IgD-negative memory B cell (primary cell): ENCODE measurements around the gene TEAD1. TPM values are rescaled to one million over a fixed set of nuclear protein-coding genes. Genes with fewer than 3 reads are reported as not detected.
"Not testable (repeated sequence)": the region's sequence is repeated elsewhere in the genome, so short reads cannot be mapped to it uniquely, and the experiment has no call there.

Source experiments
- H3K27ac Mint-ChIP-seq, 3 donors: one replicate each; pipeline ENCODE4 v1.8.0; 2020 to 2022; ENCODE audit warnings: mild to moderate bottlenecking in 3 of 3, mixed read lengths in 3 of 3, moderate library complexity in 1 of 3
- H3K27me3 Mint-ChIP-seq: one replicate; pipeline ENCODE4 v1.8.0; 2021; ENCODE audit warnings: mixed read lengths
- H3K36me3 Mint-ChIP-seq: one replicate; pipeline ENCODE4 v1.8.0; 2020; ENCODE audit warnings: mild to moderate bottlenecking, mixed read lengths
- H3K4me1 Mint-ChIP-seq, 3 donors: one replicate each; pipeline ENCODE4 v1.8.0; 2020 to 2022; ENCODE audit warnings: mixed read lengths in 3 of 3, mild to moderate bottlenecking in 1 of 3
- H3K4me3 Mint-ChIP-seq, 4 donors: one replicate each; pipeline ENCODE4 v1.8.0; 2020 to 2022; ENCODE audit warnings: mild to moderate bottlenecking in 4 of 4, mixed read lengths in 4 of 4, moderate library complexity in 3 of 4
- H3K9me3 Mint-ChIP-seq, 3 donors: one replicate each; pipeline ENCODE4 v1.8.0; 2020 to 2021; ENCODE audit warnings: mixed read lengths in 3 of 3, mild to moderate bottlenecking in 1 of 3
- polyA plus RNA-seq: library from polyadenylated mRNA; unstranded; fragments of 300-500 nt; fragmentation: Illumina TruSeq; gene quantifications from one replicate; pipeline ENCODE4 v1.2.3, GENCODE V29; 2021

TEAD1 gene
- polyA plus RNA-seq, 1 donor from 2014 or later: not detected

GRCh38 chr11:12756867-12757266 is 82.6 kb downstream of the TEAD1 start:
- H3K27ac Mint-ChIP-seq: no peak overlapping the region
- H3K9me3 Mint-ChIP-seq: no peaks in the 10 kb centered on the region

GRCh38 chr11:12757416-12757815 is 83.2 kb downstream of the TEAD1 start:
- H3K4me1 Mint-ChIP-seq: no peaks in the 10 kb centered on the region
- no peaks in the 10 kb centered on the region for H3K36me3 Mint-ChIP-seq
- no peaks in the 10 kb centered on the region for H3K27me3 Mint-ChIP-seq
- no peaks in the 10 kb centered on the region for H3K9me3 Mint-ChIP-seq
- no peak overlapping the region for H3K27ac Mint-ChIP-seq
- no peak overlapping the region for H3K4me3 Mint-ChIP-seq

More at GRCh38 chr11:12756867-12757266, 82.6 kb downstream of the TEAD1 start:
- H3K27me3 Mint-ChIP-seq: no peaks in the 10 kb centered on the region
- no peaks in the 10 kb centered on the region for H3K36me3 Mint-ChIP-seq
- H3K4me1 Mint-ChIP-seq: no peaks in the 10 kb centered on the region
- H3K4me3 Mint-ChIP-seq: no peak overlapping the region

- not testable (repeated sequence) for H3K4me1 Mint-ChIP-seq, H3K27ac Mint-ChIP-seq
These were observed 83.9 kb downstream of the TEAD1 start for GRCh38 chr11:12758117-12758516.

GRCh38 chr11:12761029-12761428 is 86.8 kb downstream of the TEAD1 start:
- H3K27me3 Mint-ChIP-seq: no peaks in the 10 kb centered on the region
- H3K36me3 Mint-ChIP-seq: no peaks in the 10 kb centered on the region
- H3K4me1 Mint-ChIP-seq: no peaks in the 10 kb centered on the region
- no peak overlapping the region for H3K27ac Mint-ChIP-seq
- no peaks in the 10 kb centered on the region for H3K9me3 Mint-ChIP-seq
- H3K4me3 Mint-ChIP-seq: no peak overlapping the region

More at GRCh38 chr11:12758117-12758516, 83.9 kb downstream of the TEAD1 start:
- not testable (repeated sequence) for H3K4me3 Mint-ChIP-seq, H3K36me3 Mint-ChIP-seq, H3K9me3 Mint-ChIP-seq, H3K27me3 Mint-ChIP-seq

GRCh38 chr11:12762278-12762677 is 88.1 kb downstream of the TEAD1 start:
- Mint-ChIP-seq H3K27me3 (no peaks in the 10 kb centered on the region), H3K9me3 (no peaks in the 10 kb centered on the region), H3K4me1 (no peaks in the 10 kb centered on the region), H3K27ac (no peak overlapping the region), H3K36me3 (no peaks in the 10 kb centered on the region), H3K4me3 (no peak overlapping the region)

GRCh38 chr11:12762696-12763324 is 88.6 kb downstream of the TEAD1 start:
- Mint-ChIP-seq H3K9me3 (no peaks in the 10 kb centered on the region), H3K4me1 (no peaks in the 10 kb centered on the region), H3K27me3 (no peaks in the 10 kb centered on the region), H3K36me3 (no peaks in the 10 kb centered on the region), H3K27ac (no peak overlapping the region), H3K4me3 (no peak overlapping the region)

- no peak overlapping the region for H3K4me3 Mint-ChIP-seq
- no peaks in the 10 kb centered on the region for H3K4me1 Mint-ChIP-seq
- H3K27ac Mint-ChIP-seq: no peak overlapping the region
- H3K36me3 Mint-ChIP-seq: no peaks in the 10 kb centered on the region
- no peaks in the 10 kb centered on the region for H3K9me3 Mint-ChIP-seq
- peaks cover 3% of the 10 kb centered on the region for H3K27me3 Mint-ChIP-seq
These were observed 90.1 kb downstream of the TEAD1 start for GRCh38 chr11:12764187-12764914.

GRCh38 chr11:12765428-12765827 is 91.2 kb downstream of the TEAD1 start:
- Mint-ChIP-seq H3K4me1 (no peaks in the 10 kb centered on the region), H3K27me3 (peaks cover 3% of the 10 kb centered on the region), H3K36me3 (no peaks in the 10 kb centered on the region), H3K27ac (no peak overlapping the region), H3K9me3 (no peaks in the 10 kb centered on the region), H3K4me3 (no peak overlapping the region)

GRCh38 chr11:12767027-12767426 is 92.8 kb downstream of the TEAD1 start:
- Mint-ChIP-seq H3K27me3 (peaks cover 3% of the 10 kb centered on the region), H3K4me1 (no peaks in the 10 kb centered on the region), H3K36me3 (no peaks in the 10 kb centered on the region), H3K27ac (no peak overlapping the region), H3K4me3 (no peak overlapping the region), H3K9me3 (no peaks in the 10 kb centered on the region)

- H3K27ac Mint-ChIP-seq: no peak overlapping the region
- no peaks in the 10 kb centered on the region for H3K4me1 Mint-ChIP-seq
- no peak overlapping the region for H3K4me3 Mint-ChIP-seq
- no peaks in the 10 kb centered on the region for H3K9me3 Mint-ChIP-seq
- H3K27me3 Mint-ChIP-seq: peaks cover 3% of the 10 kb centered on the region
- H3K36me3 Mint-ChIP-seq: no peaks in the 10 kb centered on the region
These were observed 93.4 kb downstream of the TEAD1 start for GRCh38 chr11:12767577-12767976.

GRCh38 chr11:12768726-12769673 is 94.8 kb downstream of the TEAD1 start:
- no peak overlapping the region for H3K27ac Mint-ChIP-seq
- H3K36me3 Mint-ChIP-seq: peaks cover 2% of the 10 kb centered on the region
- H3K27me3 Mint-ChIP-seq: peaks cover 3% of the 10 kb centered on the region
- H3K4me1 Mint-ChIP-seq: no peaks in the 10 kb centered on the region
- peaks cover 0 to 3% (median 0%) of the 10 kb centered on the region in 3 donors for H3K9me3 Mint-ChIP-seq
- no peak overlapping the region for H3K4me3 Mint-ChIP-seq

- peaks cover 0 to 3% (median 0%) of the 10 kb centered on the region in 3 donors for H3K9me3 Mint-ChIP-seq
These were observed 95.7 kb downstream of the TEAD1 start for GRCh38 chr11:12769834-12770345.

GRCh38 chr11:12770435-12770834 is 96.2 kb downstream of the TEAD1 start:
- Mint-ChIP-seq H3K27ac (no peak overlapping the region), H3K4me3 (no peak overlapping the region), H3K27me3 (peaks cover 3% of the 10 kb centered on the region), H3K36me3 (peaks cover 2% of the 10 kb centered on the region), H3K4me1 (no peaks in the 10 kb centered on the region), H3K9me3 (peaks cover 0 to 3% (median 0%) of the 10 kb centered on the region in 3 donors)

More at GRCh38 chr11:12769834-12770345, 95.7 kb downstream of the TEAD1 start:
- H3K36me3 Mint-ChIP-seq: peaks cover 2% of the 10 kb centered on the region
- no peaks in the 10 kb centered on the region for H3K4me1 Mint-ChIP-seq
- no peak overlapping the region for H3K27ac Mint-ChIP-seq
- H3K4me3 Mint-ChIP-seq: no peak overlapping the region
- H3K27me3 Mint-ChIP-seq: peaks cover 3% of the 10 kb centered on the region

- Mint-ChIP-seq H3K27ac (no peak overlapping the region), H3K9me3 (peaks cover 0 to 3% (median 0%) of the 10 kb centered on the region in 3 donors), H3K27me3 (peaks cover 3% of the 10 kb centered on the region), H3K4me1 (no peaks in the 10 kb centered on the region), H3K4me3 (no peak overlapping the region), H3K36me3 (peaks cover 2% of the 10 kb centered on the region)
These were observed 96.9 kb downstream of the TEAD1 start for GRCh38 chr11:12770966-12771597.
